Thoracic aorta (tissue), 2 donors: Measurements from ENCODE around the gene FOXP1. TPM values are rescaled to one million over a fixed set of nuclear protein-coding genes. Genes with fewer than 3 reads are reported as not detected.
A peak's percentile ranks its signal among the peaks of the same experiment; 100 is the strongest.

ENCODE experiments used
- ATAC-seq: fragments of 150-250 bp; one replicate; pipeline ENCODE4 v1.8.0; 2017; ENCODE audit warnings: low read depth; ENCODE audit not compliant: insufficient number of reproducible peaks, low FRiP score
- DNase-seq: peaks from one replicate; pipeline ENCODE4 v3.0.0-alpha.2; 2020; ENCODE audit warnings: low spot score
- H3K27ac ChIP-seq, 2 donors: fragments of 200-600 bp; sonication (generic); 1 replicate in 1 of 2; 2 replicates in 1 of 2; pipeline ENCODE4 v1.5.1; 2016; ENCODE audit warnings: mild to moderate bottlenecking in 2 of 2, moderate library complexity in 2 of 2
- H3K27me3 ChIP-seq: fragments of 200-600 bp; sonication (generic); replicated peaks from 2 replicates; pipeline ENCODE4 v1.6.0; 2016; ENCODE audit warnings: mild to moderate bottlenecking; ENCODE audit not compliant: insufficient read depth
- H3K36me3 ChIP-seq: fragments of 200-600 bp; sonication (generic); one replicate; pipeline ENCODE4 v1.5.1; 2016
- H3K4me1 ChIP-seq, 2 donors: fragments of 200-600 bp; sonication (generic); 1 replicate in 1 of 2; 2 replicates in 1 of 2; pipeline versions ENCODE4 v1.5.1 to v1.6.0; 2016; ENCODE audit warnings: low read depth in 2 of 2, mild to moderate bottlenecking in 1 of 2; ENCODE audit not compliant: control insufficient read depth in 1 of 2
- H3K4me3 ChIP-seq: fragments of 200-600 bp; sonication (generic); 2 replicates; pipeline ENCODE4 v1.5.1; 2016; ENCODE audit warnings: mild to moderate bottlenecking
- H3K9me3 ChIP-seq: fragments of 200-600 bp; sonication (generic); 2 replicates; pipeline ENCODE4 v1.5.1; 2016
- total RNA-seq, 2 donors: library from RNA; depleted of rRNA; stranded (reverse); fragments of >200 nt; gene quantifications; one replicate each; pipeline versions ENCODE4 v1.1.0 to v1.2.3, GENCODE V29; 2016
- TF ChIP-seq, protein P1 (sequence below): fragments of 200-600 bp; sonication (generic); IDR thresholded peaks from one replicate; pipeline ENCODE4 v1.5.1; 2019; ENCODE audit warnings: antibody characterized with exemption

FOXP1 gene
- total RNA-seq, 2 donors from 2014 or later = 176 to 255 TPM

GRCh38 chr3:71309886-71310285 is 273.6 kb downstream of the FOXP1 start:
- H3K27ac ChIP-seq = no peak overlapping the region
- no peak for DNase-seq
- TF ChIP-seq, protein P1, sequence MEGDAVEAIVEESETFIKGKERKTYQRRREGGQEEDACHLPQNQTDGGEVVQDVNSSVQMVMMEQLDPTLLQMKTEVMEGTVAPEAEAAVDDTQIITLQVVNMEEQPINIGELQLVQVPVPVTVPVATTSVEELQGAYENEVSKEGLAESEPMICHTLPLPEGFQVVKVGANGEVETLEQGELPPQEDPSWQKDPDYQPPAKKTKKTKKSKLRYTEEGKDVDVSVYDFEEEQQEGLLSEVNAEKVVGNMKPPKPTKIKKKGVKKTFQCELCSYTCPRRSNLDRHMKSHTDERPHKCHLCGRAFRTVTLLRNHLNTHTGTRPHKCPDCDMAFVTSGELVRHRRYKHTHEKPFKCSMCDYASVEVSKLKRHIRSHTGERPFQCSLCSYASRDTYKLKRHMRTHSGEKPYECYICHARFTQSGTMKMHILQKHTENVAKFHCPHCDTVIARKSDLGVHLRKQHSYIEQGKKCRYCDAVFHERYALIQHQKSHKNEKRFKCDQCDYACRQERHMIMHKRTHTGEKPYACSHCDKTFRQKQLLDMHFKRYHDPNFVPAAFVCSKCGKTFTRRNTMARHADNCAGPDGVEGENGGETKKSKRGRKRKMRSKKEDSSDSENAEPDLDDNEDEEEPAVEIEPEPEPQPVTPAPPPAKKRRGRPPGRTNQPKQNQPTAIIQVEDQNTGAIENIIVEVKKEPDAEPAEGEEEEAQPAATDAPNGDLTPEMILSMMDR = no peak
- no peak for ATAC-seq
- peaks cover 15 to 42% of the 10 kb centered on the region in 2 donors for H3K4me1 ChIP-seq
- no peak overlapping the region for H3K4me3 ChIP-seq
- no peaks in the 10 kb centered on the region for H3K9me3 ChIP-seq
- H3K36me3 ChIP-seq = no peaks in the 10 kb centered on the region
- no peaks in the 10 kb centered on the region for H3K27me3 ChIP-seq

DNA sequence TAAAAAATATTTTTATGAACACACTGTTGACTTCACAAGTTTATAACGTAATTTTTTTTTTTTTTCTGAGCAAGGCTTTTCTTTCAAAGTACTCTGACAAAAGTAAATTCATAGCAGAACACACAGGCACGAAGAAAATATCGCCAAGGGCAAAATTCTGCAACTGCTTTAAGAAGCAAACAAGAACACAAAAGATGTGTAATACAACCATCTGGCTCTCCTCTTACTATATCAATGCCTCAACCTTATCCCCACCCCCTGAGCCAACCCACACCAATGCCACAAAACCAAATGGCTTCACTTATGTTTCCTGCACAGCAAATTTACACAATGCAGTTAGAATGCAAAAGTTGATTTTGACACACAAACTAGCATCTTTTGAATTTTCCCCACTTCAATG is 274.2 kb downstream of the FOXP1 start:
- TF ChIP-seq, protein P1 = no peak
- Histone ChIP-seq H3K4me1 (peaks cover 15 to 47% of the 10 kb centered on the region in 2 donors), H3K27me3 (no peaks in the 10 kb centered on the region), H3K9me3 (no peaks in the 10 kb centered on the region), H3K4me3 (no peak overlapping the region), H3K27ac (no peak overlapping the region), H3K36me3 (no peaks in the 10 kb centered on the region)
- no peak for DNase-seq
- ATAC-seq = no peak

- no peak overlapping the region for H3K27ac ChIP-seq
- no peaks in the 10 kb centered on the region for H3K9me3 ChIP-seq
- no peaks in the 10 kb centered on the region for H3K27me3 ChIP-seq
- no peaks in the 10 kb centered on the region for H3K36me3 ChIP-seq
- H3K4me1 ChIP-seq = peaks cover 15 to 52% of the 10 kb centered on the region in 2 donors
- DNase-seq (no peak), ATAC-seq (no peak)
- TF ChIP-seq, protein P1 = no peak
- H3K4me3 ChIP-seq = no peak overlapping the region
Observed at GRCh38 chr3:71308836-71309235, 274.7 kb downstream of the FOXP1 start.

GRCh38 chr3:71307991-71308697 is 275.4 kb downstream of the FOXP1 start:
- Histone ChIP-seq H3K4me1 (peaks cover 17 to 59% of the 10 kb centered on the region in 2 donors), H3K27me3 (no peaks in the 10 kb centered on the region), H3K27ac (no peak overlapping the region), H3K36me3 (no peaks in the 10 kb centered on the region), H3K4me3 (no peak overlapping the region), H3K9me3 (no peaks in the 10 kb centered on the region)
- TF ChIP-seq, protein P1 = no peak
- ATAC-seq (no peak), DNase-seq (no peak)

- Histone ChIP-seq H3K27ac (peak overlapping the region; percentile 70 to 83), H3K9me3 (no peaks in the 10 kb centered on the region), H3K36me3 (no peaks in the 10 kb centered on the region), H3K27me3 (no peaks in the 10 kb centered on the region), H3K4me3 (peak overlapping the region; percentile 67), H3K4me1 (peaks cover 30 to 63% of the 10 kb centered on the region in 2 donors)
- ATAC-seq (peak; percentile 42), DNase-seq (no peak)
- TF ChIP-seq, protein P1 = no peak
Observed at GRCh38 chr3:71305231-71306206, 278.0 kb downstream of the FOXP1 start.
